Vagina (tissue), 2 donors: Measurements from ENCODE around the gene TUBGCP4. TPM values are rescaled to one million over a fixed set of nuclear protein-coding genes. Genes with fewer than 3 reads are reported as not detected.

ENCODE experiments used
- DNase-seq, 2 donors: peaks; one replicate each; pipeline ENCODE4 v3.0.0-alpha.2; 2017; ENCODE audit errors: extremely low spot score in 2 of 2
- H3K27ac ChIP-seq: fragments of 200-600 bp; sonication (generic); one replicate; pipeline ENCODE4 v1.5.1; 2019
- H3K27me3 ChIP-seq: fragments of 200-600 bp; sonication (generic); one replicate; pipeline ENCODE4 v1.5.1; 2019
- H3K36me3 ChIP-seq, 2 donors: fragments of 200-600 bp; sonication (generic); one replicate each; pipeline ENCODE4 v1.5.1; 2017 to 2019
- H3K4me1 ChIP-seq: fragments of 200-600 bp; sonication (generic); one replicate; pipeline ENCODE4 v1.5.1; 2019
- H3K4me3 ChIP-seq, 2 donors: fragments of 200-600 bp; sonication (generic); 1 replicate in 1 of 2; 2 replicates in 1 of 2; pipeline ENCODE4 v1.5.1; 2016 to 2019
- H3K9me3 ChIP-seq: fragments of 200-600 bp; sonication (generic); one replicate; pipeline ENCODE4 v1.5.1; 2019
- POLR2A ChIP-seq, 2 donors: fragments of 450-650 bp; IDR thresholded peaks; one replicate each; pipeline ENCODE4 v1.6.1; 2017; ENCODE audit warnings: antibody characterized with exemption in 2 of 2, mild to moderate bottlenecking in 2 of 2, moderate library complexity in 2 of 2
- POLR2AphosphoS5 ChIP-seq, 2 donors: sonication (generic); formaldehyde crosslinking; IDR thresholded peaks; one replicate each; pipeline ENCODE4 v1.9.0; 2017; ENCODE audit warnings: antibody characterized with exemption in 2 of 2, mild to moderate bottlenecking in 2 of 2, low read depth in 1 of 2; ENCODE audit not compliant: insufficient read depth in 1 of 2
- intact Hi-C: fragments of 100-400 bp; cut with DNase I; formaldehyde crosslinking; loops from one replicate; pipeline ENCODE4 v1.15.1; 2023
- total RNA-seq: library from RNA; depleted of rRNA; stranded (reverse); fragments of >200 nt; gene quantifications from one replicate; pipeline ENCODE4 v1.2.3, GENCODE V29; 2016
- TF ChIP-seq, protein P1 (sequence below), 3 experiments: fragments of 450-650 bp in 2 of 3; fragments of 200-600 bp in 1 of 3; sonication (generic) in 1 of 3; IDR thresholded peaks; one replicate each; pipeline ENCODE4 v1.5.1; 2017 to 2019; ENCODE audit warnings: antibody characterized with exemption in 3 of 3, mild to moderate bottlenecking in 2 of 3, moderate library complexity in 2 of 3

The TUBGCP4 gene
- total RNA-seq, 1 donor from 2014 or later: 17.7 TPM

DNA sequence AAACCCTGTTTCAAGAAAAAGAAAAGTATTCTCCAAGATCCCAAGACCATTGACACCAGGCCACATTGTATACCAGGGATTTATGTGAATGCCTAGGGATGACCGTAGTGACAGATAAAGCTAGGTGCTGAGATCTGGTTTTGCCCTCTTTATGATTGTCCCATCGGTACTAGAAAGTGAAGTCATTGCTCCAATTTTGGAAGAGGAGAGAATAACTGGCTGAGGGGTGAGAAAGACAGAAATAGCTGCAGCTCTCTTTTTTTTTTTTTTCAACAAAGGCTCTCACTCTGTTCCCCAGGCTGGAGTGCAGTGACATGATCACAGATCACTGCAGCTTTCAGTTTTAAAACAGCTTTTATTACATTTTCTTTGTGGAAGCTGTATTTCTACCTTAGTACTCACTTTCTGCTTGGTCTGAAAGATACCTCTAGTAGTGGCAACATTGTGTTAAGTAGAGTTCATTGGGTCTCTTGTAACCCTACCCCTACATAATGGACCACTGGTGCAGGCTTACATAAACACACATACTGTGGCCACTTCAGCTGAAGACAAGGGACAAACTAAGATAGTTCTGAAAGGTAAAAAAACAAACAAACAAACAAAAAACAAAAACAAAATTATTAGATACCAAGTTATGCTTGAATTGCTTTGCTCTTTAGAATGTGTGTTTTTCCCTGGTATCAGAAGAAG lies 18.1 kb upstream of the TUBGCP4 start:
- TF ChIP-seq, protein P1, sequence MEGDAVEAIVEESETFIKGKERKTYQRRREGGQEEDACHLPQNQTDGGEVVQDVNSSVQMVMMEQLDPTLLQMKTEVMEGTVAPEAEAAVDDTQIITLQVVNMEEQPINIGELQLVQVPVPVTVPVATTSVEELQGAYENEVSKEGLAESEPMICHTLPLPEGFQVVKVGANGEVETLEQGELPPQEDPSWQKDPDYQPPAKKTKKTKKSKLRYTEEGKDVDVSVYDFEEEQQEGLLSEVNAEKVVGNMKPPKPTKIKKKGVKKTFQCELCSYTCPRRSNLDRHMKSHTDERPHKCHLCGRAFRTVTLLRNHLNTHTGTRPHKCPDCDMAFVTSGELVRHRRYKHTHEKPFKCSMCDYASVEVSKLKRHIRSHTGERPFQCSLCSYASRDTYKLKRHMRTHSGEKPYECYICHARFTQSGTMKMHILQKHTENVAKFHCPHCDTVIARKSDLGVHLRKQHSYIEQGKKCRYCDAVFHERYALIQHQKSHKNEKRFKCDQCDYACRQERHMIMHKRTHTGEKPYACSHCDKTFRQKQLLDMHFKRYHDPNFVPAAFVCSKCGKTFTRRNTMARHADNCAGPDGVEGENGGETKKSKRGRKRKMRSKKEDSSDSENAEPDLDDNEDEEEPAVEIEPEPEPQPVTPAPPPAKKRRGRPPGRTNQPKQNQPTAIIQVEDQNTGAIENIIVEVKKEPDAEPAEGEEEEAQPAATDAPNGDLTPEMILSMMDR (IDR thresholded peaks at IDR 0.05): no peak
- TF ChIP-seq POLR2AphosphoS5 (IDR thresholded peaks at IDR 0.05; ENCODE audit: insufficient read depth in 1 of 2, low read depth in 1 of 2) (no peak), POLR2A (IDR thresholded peaks at IDR 0.05) (no peak)
- H3K36me3 ChIP-seq: peaks cover 0 to 14% of the 10 kb centered on the region in 2 donors
- DNase-seq: no peak
- H3K9me3 ChIP-seq: no peaks in the 10 kb centered on the region
- H3K4me3 ChIP-seq: no peak overlapping the region
- H3K27me3 ChIP-seq: no peaks in the 10 kb centered on the region
- H3K4me1 ChIP-seq: no peaks in the 10 kb centered on the region
- intact Hi-C loops: no loop called here
- H3K27ac ChIP-seq: no peak overlapping the region

DNA sequence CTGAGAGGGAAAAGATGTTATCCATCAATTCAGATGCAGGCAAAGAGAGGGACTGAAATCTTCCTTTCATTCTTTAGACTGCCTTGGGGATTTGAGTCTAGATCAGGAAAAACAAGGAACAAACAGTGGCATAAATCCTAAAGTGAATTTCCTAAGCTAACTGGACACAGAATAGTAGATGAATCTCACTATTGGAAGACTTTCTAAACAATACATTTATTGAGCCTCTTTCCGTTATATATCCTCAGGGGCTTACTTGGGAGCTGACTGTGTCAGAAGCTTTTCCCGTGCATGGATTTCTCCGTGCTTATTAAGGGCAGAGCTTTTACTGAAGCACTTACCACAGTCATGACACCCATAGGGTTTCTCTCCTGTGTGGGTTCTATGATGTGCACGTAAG lies 10.1 kb upstream of the TUBGCP4 start:
- Histone ChIP-seq H3K27ac (no peak overlapping the region), H3K9me3 (peaks cover 41% of the 10 kb centered on the region), H3K36me3 (peaks cover 6 to 74% of the 10 kb centered on the region in 2 donors), H3K27me3 (no peaks in the 10 kb centered on the region), H3K4me1 (no peaks in the 10 kb centered on the region), H3K4me3 (no peak overlapping the region)
- intact Hi-C loops: no loop called here
- TF ChIP-seq, protein P1 (IDR thresholded peaks at IDR 0.05): no peak
- TF ChIP-seq POLR2AphosphoS5 (IDR thresholded peaks at IDR 0.05; ENCODE audit: insufficient read depth in 1 of 2, low read depth in 1 of 2) (no peak), POLR2A (IDR thresholded peaks at IDR 0.05) (no peak)
- DNase-seq: no peak

DNA sequence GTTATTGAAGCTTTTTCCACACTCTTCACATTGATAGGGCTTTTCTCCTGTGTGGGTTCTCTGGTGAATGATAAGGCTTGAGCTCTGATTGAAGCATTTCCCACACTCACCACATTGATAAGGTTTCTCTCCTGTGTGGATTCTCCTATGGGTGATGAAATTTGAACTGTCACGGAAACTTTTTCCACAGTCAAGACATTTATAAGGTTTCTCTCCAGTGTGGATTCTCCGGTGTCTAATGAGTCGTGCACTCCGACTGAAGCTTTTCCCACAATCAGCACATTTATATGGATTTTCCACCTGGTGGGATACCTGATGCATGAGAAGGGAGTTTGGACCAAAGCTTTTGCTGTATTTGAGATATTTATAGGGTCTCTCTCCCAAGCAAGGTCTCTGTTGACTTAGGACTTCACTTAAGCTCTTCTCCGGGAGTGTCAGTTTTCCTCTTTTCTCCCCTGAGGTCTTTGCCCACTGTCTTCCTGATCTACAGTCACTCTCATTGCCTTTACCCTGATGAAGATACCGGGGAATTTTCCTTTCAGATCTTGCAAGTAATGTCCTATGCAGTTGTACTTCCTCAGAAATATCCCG lies 9.5 kb upstream of the TUBGCP4 start:
- no peak for DNase-seq
- TF ChIP-seq POLR2A (IDR thresholded peaks at IDR 0.05) (no peak), POLR2AphosphoS5 (IDR thresholded peaks at IDR 0.05; ENCODE audit: insufficient read depth in 1 of 2, low read depth in 1 of 2) (no peak)
- TF ChIP-seq, protein P1 (IDR thresholded peaks at IDR 0.05): no peak
- Histone ChIP-seq H3K36me3 (peaks cover 6 to 80% of the 10 kb centered on the region in 2 donors), H3K4me3 (no peak overlapping the region), H3K4me1 (no peaks in the 10 kb centered on the region), H3K27ac (no peak overlapping the region), H3K27me3 (no peaks in the 10 kb centered on the region), H3K9me3 (peaks cover 41% of the 10 kb centered on the region)
- intact Hi-C loops: no loop called here

DNA sequence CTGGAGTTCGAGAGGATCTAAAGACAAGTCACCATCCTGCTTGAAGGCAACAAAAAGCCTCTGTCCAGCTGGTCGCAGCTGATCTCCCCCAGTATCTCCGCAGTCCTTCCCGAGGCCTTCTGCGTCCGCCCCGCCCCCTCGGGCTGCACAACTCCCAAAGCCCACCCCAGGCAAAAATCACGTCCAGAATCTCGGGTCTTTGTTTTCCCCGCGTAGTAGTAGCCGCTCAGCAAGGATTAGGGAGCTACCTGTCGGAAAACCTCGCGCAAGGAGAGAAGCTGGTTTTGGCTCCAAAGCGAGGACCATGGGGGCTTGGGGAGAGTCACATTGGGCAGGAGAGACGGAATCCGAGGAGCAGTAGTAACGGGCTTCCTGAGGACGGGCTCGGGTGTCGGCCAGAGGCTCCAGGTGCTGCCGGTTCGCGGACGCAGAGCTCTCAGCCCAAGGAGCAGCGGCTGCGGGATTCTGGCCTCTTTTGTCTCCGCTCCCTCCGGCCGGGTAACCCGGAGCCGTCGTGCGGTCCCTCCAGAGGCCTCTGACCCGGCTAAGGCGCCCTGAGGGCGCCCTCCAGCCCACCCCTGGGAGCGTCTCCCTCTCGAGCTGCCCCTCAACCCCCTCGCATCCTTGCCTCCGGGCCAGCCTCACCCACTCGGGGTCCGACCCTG lies 459 bp upstream of the TUBGCP4 start:
- DNase-seq: no peak
- peaks cover 0 to 22% of the 10 kb centered on the region in 2 donors for H3K36me3 ChIP-seq
- H3K4me3 ChIP-seq: peak overlapping the region; percentile 72 to 76
- peak overlapping the region; percentile 78 for H3K27ac ChIP-seq
- no peak for TF ChIP-seq POLR2AphosphoS5 (IDR thresholded peaks at IDR 0.05; ENCODE audit: insufficient read depth in 1 of 2, low read depth in 1 of 2)
- no peak for TF ChIP-seq POLR2A (IDR thresholded peaks at IDR 0.05)
- TF ChIP-seq, protein P1 (IDR thresholded peaks at IDR 0.05): no peak
- H3K27me3 ChIP-seq: no peaks in the 10 kb centered on the region
- peaks cover 27% of the 10 kb centered on the region for H3K4me1 ChIP-seq
- no peaks in the 10 kb centered on the region for H3K9me3 ChIP-seq
- intact Hi-C loops: no loop called here
